ENCODE results near the gene TTLL8. TPM values are rescaled to one million over a fixed set of nuclear protein-coding genes. Genes with fewer than 3 reads are reported as not detected.

TTLL8 gene
- polyA plus RNA-seq, 1 donor from 2014 or later = not detected

- Histone ChIP-seq H3F3A (ENCODE audit: insufficient read depth, low read length, poor library complexity, severe bottlenecking) (no peaks in the 10 kb centered on the region), H3K79me2 (replicated peaks; ENCODE audit: insufficient read depth, low read length) (no peaks in the 10 kb centered on the region), H3K27ac (ENCODE audit: low read length) (no peak overlapping the region), H3K9ac (ENCODE audit: low read length) (no peak overlapping the region), H3K9me2 (ENCODE audit: insufficient read depth, low read length) (no peaks in the 10 kb centered on the region), H3K27me3 (ENCODE audit: insufficient read depth, low read depth, low read length) (peaks cover 32% of the 10 kb centered on the region), H2AFZ (ENCODE audit: low read depth, low read length) (no peak overlapping the region), H4K20me1 (ENCODE audit: insufficient read depth) (no peaks in the 10 kb centered on the region), H3K36me3 (ENCODE audit: insufficient read depth, low read length) (no peaks in the 10 kb centered on the region), H3K4me2 (ENCODE audit: low read length) (no peak overlapping the region), H3K4me3 (ENCODE audit: low read length) (no peak overlapping the region), H3K9me3 (ENCODE audit: low read length) (no peaks in the 10 kb centered on the region)
- TF ChIP-seq EP300 (conservative IDR thresholded peaks at IDR 0.05; ENCODE audit: poor library complexity, severe bottlenecking) = no peak
These were observed 48.8 kb downstream of the TTLL8 start for GRCh38 chr22:50009251-50009650.

- no peak overlapping the region for H3K27ac ChIP-seq (ENCODE audit: low read length)
- H3K9me2 ChIP-seq (ENCODE audit: insufficient read depth, low read length) = no peaks in the 10 kb centered on the region
- no peak overlapping the region for H3K9ac ChIP-seq (ENCODE audit: low read length)
- no peak for TF ChIP-seq CTCF (IDR thresholded peaks at IDR 0.05; ENCODE audit: poor library complexity, severe bottlenecking)
- no peak for TF ChIP-seq POLR2AphosphoS5 (IDR thresholded peaks at IDR 0.05)
- TF ChIP-seq MXI1 (conservative IDR thresholded peaks at IDR 0.05; ENCODE audit: poor library complexity, severe bottlenecking) = no peak
- TF ChIP-seq EP300 (conservative IDR thresholded peaks at IDR 0.05; ENCODE audit: poor library complexity, severe bottlenecking) = no peak
- TF ChIP-seq EZH2 (IDR thresholded peaks at IDR 0.05; ENCODE audit: borderline replicate concordance, insufficient read depth, low read length, poor library complexity, severe bottlenecking) = no peak
- TF ChIP-seq REST (IDR thresholded peaks at IDR 0.05; ENCODE audit: borderline replicate concordance) = no peak
- TF ChIP-seq TAF1 (IDR thresholded peaks at IDR 0.05; ENCODE audit: low read depth) = no peak
- TF ChIP-seq RAD21 (conservative IDR thresholded peaks at IDR 0.05) = no peak
- TF ChIP-seq SMC3 (conservative IDR thresholded peaks at IDR 0.05; ENCODE audit: poor library complexity) = no peak
- H2AFZ ChIP-seq (ENCODE audit: low read depth, low read length) = no peak overlapping the region
- H3K9me3 ChIP-seq (ENCODE audit: low read length) = no peaks in the 10 kb centered on the region
- no peaks in the 10 kb centered on the region for H3K36me3 ChIP-seq (ENCODE audit: insufficient read depth, low read length)
- H3K79me2 ChIP-seq (replicated peaks; ENCODE audit: insufficient read depth, low read length) = no peaks in the 10 kb centered on the region
- H3F3A ChIP-seq (ENCODE audit: insufficient read depth, low read length, poor library complexity, severe bottlenecking) = no peaks in the 10 kb centered on the region
- H3K4me2 ChIP-seq (ENCODE audit: low read length) = no peak overlapping the region
- H4K20me1 ChIP-seq (ENCODE audit: insufficient read depth) = no peaks in the 10 kb centered on the region
- H3K4me3 ChIP-seq (ENCODE audit: low read length) = no peak overlapping the region
- peaks cover 23% of the 10 kb centered on the region for H3K27me3 ChIP-seq (ENCODE audit: insufficient read depth, low read depth, low read length)
These were observed 49.7 kb downstream of the TTLL8 start for GRCh38 chr22:50008151-50009040.
